ENCODE measurements around the gene AKAIN1.

DNA sequence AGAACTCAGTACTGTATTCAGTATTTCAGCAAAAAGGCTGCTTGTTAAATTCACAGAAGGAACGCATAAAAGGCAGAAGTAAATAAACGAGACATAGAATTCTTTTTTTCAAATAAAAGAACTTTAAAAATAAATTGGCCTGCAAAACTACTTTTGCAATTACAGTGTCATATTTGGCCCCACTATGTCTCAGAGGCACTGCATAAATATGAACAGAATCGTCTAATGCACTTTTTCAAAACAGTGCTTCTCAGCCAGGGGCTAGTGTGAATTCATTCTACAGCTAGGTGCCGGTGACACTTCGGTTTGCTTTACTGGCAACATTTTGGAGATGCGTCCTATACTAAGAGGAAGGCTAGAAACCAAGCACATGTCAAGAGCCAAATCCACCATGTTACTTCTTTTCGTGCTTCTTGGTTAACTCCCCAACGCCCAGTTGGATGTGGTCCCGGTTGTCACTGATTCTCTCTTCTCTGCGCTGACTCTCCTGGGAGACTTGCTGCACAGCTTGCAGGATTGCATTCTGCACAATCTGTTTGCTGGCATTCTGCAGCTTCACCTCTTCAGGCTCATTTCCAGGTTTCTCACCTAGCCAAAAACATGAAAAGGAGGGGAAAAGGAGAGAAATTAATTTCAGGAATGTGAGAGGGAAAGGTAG, 51.8 kb downstream of the AKAIN1 start:
- TF ChIP-seq, protein P1, sequence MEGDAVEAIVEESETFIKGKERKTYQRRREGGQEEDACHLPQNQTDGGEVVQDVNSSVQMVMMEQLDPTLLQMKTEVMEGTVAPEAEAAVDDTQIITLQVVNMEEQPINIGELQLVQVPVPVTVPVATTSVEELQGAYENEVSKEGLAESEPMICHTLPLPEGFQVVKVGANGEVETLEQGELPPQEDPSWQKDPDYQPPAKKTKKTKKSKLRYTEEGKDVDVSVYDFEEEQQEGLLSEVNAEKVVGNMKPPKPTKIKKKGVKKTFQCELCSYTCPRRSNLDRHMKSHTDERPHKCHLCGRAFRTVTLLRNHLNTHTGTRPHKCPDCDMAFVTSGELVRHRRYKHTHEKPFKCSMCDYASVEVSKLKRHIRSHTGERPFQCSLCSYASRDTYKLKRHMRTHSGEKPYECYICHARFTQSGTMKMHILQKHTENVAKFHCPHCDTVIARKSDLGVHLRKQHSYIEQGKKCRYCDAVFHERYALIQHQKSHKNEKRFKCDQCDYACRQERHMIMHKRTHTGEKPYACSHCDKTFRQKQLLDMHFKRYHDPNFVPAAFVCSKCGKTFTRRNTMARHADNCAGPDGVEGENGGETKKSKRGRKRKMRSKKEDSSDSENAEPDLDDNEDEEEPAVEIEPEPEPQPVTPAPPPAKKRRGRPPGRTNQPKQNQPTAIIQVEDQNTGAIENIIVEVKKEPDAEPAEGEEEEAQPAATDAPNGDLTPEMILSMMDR (conservative IDR thresholded peaks at IDR 0.05 in 1 of 2, IDR thresholded peaks at IDR 0.05 in 1 of 2; ENCODE audit: extremely low read depth in 1 of 2, insufficient read depth in 1 of 2, low read depth in 1 of 2, low read length in 2 of 2): no peak
- TF ChIP-seq EZH2 (IDR thresholded peaks at IDR 0.05; ENCODE audit: borderline replicate concordance, low read length): no peak

Data from mammary epithelial cell (primary cell).